Ishikawa (cell line): Measurements from ENCODE around the gene CATSPER1.

Source experiments
- CEBPB ChIP-seq: IDR thresholded peaks from 2 replicates; pipeline ENCODE4 v1.6.1; 2012
- CREB1 ChIP-seq: IDR thresholded peaks from 2 replicates; pipeline ENCODE4 v1.6.1; 2012; ENCODE audit warnings: low read depth
- EGR1 ChIP-seq: IDR thresholded peaks from 2 replicates; pipeline ENCODE4 v1.6.1; 2012
- EP300 ChIP-seq: IDR thresholded peaks from 2 replicates; pipeline ENCODE4 v1.6.1; 2012; ENCODE audit warnings: borderline replicate concordance
- FOXM1 ChIP-seq: IDR thresholded peaks from 2 replicates; pipeline ENCODE4 v1.6.1; 2012; ENCODE audit warnings: low read depth, borderline replicate concordance
- NFIC ChIP-seq: IDR thresholded peaks from 2 replicates; pipeline ENCODE4 v1.6.1; 2012
- RAD21 ChIP-seq: IDR thresholded peaks from 2 replicates; pipeline ENCODE4 v1.6.1; 2012; ENCODE audit warnings: low read depth
- TAF1 ChIP-seq: IDR thresholded peaks from 2 replicates; pipeline ENCODE4 v1.6.1; 2012; ENCODE audit warnings: low read depth, mild to moderate bottlenecking
- TCF12 ChIP-seq: IDR thresholded peaks from 2 replicates; pipeline ENCODE4 v1.6.1; 2012; ENCODE audit warnings: low read depth
- TEAD4 ChIP-seq: IDR thresholded peaks from 2 replicates; pipeline ENCODE4 v1.6.1; 2012
- YY1 ChIP-seq: IDR thresholded peaks from 2 replicates; pipeline ENCODE4 v1.6.1; 2012; ENCODE audit warnings: low read depth
- ZBTB7A ChIP-seq: IDR thresholded peaks from 2 replicates; pipeline ENCODE4 v1.6.1; 2012; ENCODE audit warnings: low read depth
- TF ChIP-seq, protein P1 (sequence below): IDR thresholded peaks from 2 replicates; pipeline ENCODE4 v1.6.1; 2012
- TF ChIP-seq, protein P2 (sequence below): IDR thresholded peaks from 2 replicates; pipeline ENCODE4 v1.6.1; 2012
- TF ChIP-seq, protein P3 (sequence below): IDR thresholded peaks from 2 replicates; pipeline ENCODE4 v1.6.1; 2012; ENCODE audit warnings: low read depth, mild to moderate bottlenecking

The CATSPER1 gene

DNA sequence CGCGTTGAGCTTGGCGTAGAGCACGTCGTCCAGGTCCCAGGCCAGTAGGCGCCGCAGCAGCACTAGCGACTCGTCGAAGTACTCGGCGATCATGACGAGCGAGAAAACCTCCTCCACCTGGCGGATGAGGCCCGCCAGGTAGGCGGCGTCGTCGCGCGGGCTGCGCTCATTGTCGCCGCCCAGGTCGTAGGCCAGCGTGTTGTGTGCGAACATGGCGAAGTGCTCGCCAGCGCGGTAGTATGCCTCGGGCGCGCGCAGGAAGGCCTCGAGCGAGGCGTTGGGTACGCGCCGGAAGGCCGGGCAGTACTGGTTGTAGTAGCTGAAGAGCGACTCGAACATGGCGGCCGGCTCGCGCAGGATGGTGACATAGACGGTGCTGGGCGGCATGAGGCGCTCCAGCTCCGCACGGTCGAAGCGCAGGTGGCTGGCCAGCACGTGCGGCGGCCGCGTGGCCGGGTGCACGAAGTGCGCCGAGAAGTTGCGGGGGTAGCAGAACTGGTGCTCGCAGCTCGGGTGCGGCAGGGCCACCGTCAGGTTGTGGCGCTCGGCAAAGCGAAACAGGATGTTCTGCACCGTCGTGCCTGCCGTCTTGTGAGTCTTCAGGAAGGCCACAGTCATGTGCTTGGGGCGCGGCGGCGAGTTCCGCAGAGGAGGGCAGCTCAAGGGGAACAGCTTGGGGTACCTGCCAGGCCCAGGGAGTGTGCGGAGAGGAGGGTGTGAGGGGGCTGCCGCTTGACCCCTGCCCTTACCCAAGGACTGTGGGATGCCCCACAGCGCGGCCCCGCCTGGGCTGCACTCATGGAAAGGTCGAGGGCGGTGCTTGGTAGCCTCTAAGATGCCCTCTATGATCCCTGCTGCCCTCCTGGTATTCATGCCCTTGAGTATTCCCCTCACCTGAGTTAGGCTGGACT is 17.0 kb upstream of the CATSPER1 start:
- no peak for TF ChIP-seq TCF12
- TF ChIP-seq FOXM1: no peak
- no peak for TF ChIP-seq EGR1
- TF ChIP-seq, protein P1, sequence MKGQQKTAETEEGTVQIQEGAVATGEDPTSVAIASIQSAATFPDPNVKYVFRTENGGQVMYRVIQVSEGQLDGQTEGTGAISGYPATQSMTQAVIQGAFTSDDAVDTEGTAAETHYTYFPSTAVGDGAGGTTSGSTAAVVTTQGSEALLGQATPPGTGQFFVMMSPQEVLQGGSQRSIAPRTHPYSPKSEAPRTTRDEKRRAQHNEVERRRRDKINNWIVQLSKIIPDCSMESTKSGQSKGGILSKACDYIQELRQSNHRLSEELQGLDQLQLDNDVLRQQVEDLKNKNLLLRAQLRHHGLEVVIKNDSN: no peak
- TF ChIP-seq TAF1: no peak
- TF ChIP-seq EP300: no peak
- TF ChIP-seq, protein P2, sequence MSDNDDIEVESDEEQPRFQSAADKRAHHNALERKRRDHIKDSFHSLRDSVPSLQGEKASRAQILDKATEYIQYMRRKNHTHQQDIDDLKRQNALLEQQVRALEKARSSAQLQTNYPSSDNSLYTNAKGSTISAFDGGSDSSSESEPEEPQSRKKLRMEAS: no peak
- no peak for TF ChIP-seq CEBPB
- TF ChIP-seq CREB1: no peak
- TF ChIP-seq YY1: no peak
- no peak for TF ChIP-seq RAD21
- no peak for TF ChIP-seq TEAD4
- TF ChIP-seq ZBTB7A: no peak
- TF ChIP-seq, protein P3, sequence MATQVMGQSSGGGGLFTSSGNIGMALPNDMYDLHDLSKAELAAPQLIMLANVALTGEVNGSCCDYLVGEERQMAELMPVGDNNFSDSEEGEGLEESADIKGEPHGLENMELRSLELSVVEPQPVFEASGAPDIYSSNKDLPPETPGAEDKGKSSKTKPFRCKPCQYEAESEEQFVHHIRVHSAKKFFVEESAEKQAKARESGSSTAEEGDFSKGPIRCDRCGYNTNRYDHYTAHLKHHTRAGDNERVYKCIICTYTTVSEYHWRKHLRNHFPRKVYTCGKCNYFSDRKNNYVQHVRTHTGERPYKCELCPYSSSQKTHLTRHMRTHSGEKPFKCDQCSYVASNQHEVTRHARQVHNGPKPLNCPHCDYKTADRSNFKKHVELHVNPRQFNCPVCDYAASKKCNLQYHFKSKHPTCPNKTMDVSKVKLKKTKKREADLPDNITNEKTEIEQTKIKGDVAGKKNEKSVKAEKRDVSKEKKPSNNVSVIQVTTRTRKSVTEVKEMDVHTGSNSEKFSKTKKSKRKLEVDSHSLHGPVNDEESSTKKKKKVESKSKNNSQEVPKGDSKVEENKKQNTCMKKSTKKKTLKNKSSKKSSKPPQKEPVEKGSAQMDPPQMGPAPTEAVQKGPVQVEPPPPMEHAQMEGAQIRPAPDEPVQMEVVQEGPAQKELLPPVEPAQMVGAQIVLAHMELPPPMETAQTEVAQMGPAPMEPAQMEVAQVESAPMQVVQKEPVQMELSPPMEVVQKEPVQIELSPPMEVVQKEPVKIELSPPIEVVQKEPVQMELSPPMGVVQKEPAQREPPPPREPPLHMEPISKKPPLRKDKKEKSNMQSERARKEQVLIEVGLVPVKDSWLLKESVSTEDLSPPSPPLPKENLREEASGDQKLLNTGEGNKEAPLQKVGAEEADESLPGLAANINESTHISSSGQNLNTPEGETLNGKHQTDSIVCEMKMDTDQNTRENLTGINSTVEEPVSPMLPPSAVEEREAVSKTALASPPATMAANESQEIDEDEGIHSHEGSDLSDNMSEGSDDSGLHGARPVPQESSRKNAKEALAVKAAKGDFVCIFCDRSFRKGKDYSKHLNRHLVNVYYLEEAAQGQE: no peak
- no peak for TF ChIP-seq NFIC

- TF ChIP-seq ZBTB7A: no peak
- no peak for TF ChIP-seq CREB1
- TF ChIP-seq RAD21: no peak
- no peak for TF ChIP-seq YY1
- TF ChIP-seq TCF12: no peak
- TF ChIP-seq, protein P2: no peak
- no peak for TF ChIP-seq NFIC
- TF ChIP-seq TAF1: no peak
- TF ChIP-seq EGR1: no peak
- no peak for TF ChIP-seq CEBPB
- TF ChIP-seq TEAD4: no peak
- TF ChIP-seq, protein P3: no peak
- TF ChIP-seq, protein P1: no peak
- no peak for TF ChIP-seq EP300
Observed at GRCh38 chr11:66042227-66042995, 16.1 kb upstream of the CATSPER1 start.

GRCh38 chr11:66039765-66040164 is 13.5 kb upstream of the CATSPER1 start:
- TF ChIP-seq YY1 (no peak), NFIC (0 out of 2 replicates have a peak, but pooled peaks have one; percentile 24), TCF12 (no peak)

- TF ChIP-seq EP300: no peak
- TF ChIP-seq, protein P1: no peak
- no peak for TF ChIP-seq TAF1
Observed at GRCh38 chr11:66037327-66037726, 11.0 kb upstream of the CATSPER1 start.

- TF ChIP-seq CREB1 (no peak), TAF1 (no peak), EP300 (no peak), NFIC (no peak), YY1 (no peak), EGR1 (no peak), TEAD4 (no peak), FOXM1 (no peak), CEBPB (no peak), ZBTB7A (no peak), TCF12 (no peak)
- TF ChIP-seq, protein P1: no peak
- TF ChIP-seq, protein P3: no peak
- TF ChIP-seq, protein P2: no peak
Observed at GRCh38 chr11:66036334-66036710, 10.0 kb upstream of the CATSPER1 start.
